Thoracic aorta (tissue), 2 donors: ENCODE measurements around the gene TECR. TPM values are rescaled to one million over a fixed set of nuclear protein-coding genes. Genes with fewer than 3 reads are reported as not detected.

Experiments
- ATAC-seq: fragments of 150-250 bp; one replicate; pipeline ENCODE4 v1.8.0; 2017; ENCODE audit warnings: low read depth; ENCODE audit not compliant: insufficient number of reproducible peaks, low FRiP score
- DNase-seq: peaks from one replicate; pipeline ENCODE4 v3.0.0-alpha.2; 2020; ENCODE audit warnings: low spot score
- H3K27ac ChIP-seq, 2 donors: fragments of 200-600 bp; sonication (generic); 1 replicate in 1 of 2; 2 replicates in 1 of 2; pipeline ENCODE4 v1.5.1; 2016; ENCODE audit warnings: mild to moderate bottlenecking in 2 of 2, moderate library complexity in 2 of 2
- H3K27me3 ChIP-seq: fragments of 200-600 bp; sonication (generic); replicated peaks from 2 replicates; pipeline ENCODE4 v1.6.0; 2016; ENCODE audit warnings: mild to moderate bottlenecking; ENCODE audit not compliant: insufficient read depth
- H3K36me3 ChIP-seq: fragments of 200-600 bp; sonication (generic); one replicate; pipeline ENCODE4 v1.5.1; 2016
- H3K4me1 ChIP-seq, 2 donors: fragments of 200-600 bp; sonication (generic); 1 replicate in 1 of 2; 2 replicates in 1 of 2; pipeline versions ENCODE4 v1.5.1 to v1.6.0; 2016; ENCODE audit warnings: low read depth in 2 of 2, mild to moderate bottlenecking in 1 of 2; ENCODE audit not compliant: control insufficient read depth in 1 of 2
- H3K4me3 ChIP-seq: fragments of 200-600 bp; sonication (generic); 2 replicates; pipeline ENCODE4 v1.5.1; 2016; ENCODE audit warnings: mild to moderate bottlenecking
- H3K9me3 ChIP-seq: fragments of 200-600 bp; sonication (generic); 2 replicates; pipeline ENCODE4 v1.5.1; 2016
- total RNA-seq, 2 donors: library from RNA; depleted of rRNA; stranded (reverse); fragments of >200 nt; gene quantifications; one replicate each; pipeline versions ENCODE4 v1.1.0 to v1.2.3, GENCODE V29; 2016
- TF ChIP-seq, protein P1 (sequence below): fragments of 200-600 bp; sonication (generic); IDR thresholded peaks from one replicate; pipeline ENCODE4 v1.5.1; 2019; ENCODE audit warnings: antibody characterized with exemption

TECR gene, protein sequence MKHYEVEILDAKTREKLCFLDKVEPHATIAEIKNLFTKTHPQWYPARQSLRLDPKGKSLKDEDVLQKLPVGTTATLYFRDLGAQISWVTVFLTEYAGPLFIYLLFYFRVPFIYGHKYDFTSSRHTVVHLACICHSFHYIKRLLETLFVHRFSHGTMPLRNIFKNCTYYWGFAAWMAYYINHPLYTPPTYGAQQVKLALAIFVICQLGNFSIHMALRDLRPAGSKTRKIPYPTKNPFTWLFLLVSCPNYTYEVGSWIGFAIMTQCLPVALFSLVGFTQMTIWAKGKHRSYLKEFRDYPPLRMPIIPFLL
- 10 to 100 TPM; 35.6 to 37.6 TPM for total RNA-seq

DNA sequence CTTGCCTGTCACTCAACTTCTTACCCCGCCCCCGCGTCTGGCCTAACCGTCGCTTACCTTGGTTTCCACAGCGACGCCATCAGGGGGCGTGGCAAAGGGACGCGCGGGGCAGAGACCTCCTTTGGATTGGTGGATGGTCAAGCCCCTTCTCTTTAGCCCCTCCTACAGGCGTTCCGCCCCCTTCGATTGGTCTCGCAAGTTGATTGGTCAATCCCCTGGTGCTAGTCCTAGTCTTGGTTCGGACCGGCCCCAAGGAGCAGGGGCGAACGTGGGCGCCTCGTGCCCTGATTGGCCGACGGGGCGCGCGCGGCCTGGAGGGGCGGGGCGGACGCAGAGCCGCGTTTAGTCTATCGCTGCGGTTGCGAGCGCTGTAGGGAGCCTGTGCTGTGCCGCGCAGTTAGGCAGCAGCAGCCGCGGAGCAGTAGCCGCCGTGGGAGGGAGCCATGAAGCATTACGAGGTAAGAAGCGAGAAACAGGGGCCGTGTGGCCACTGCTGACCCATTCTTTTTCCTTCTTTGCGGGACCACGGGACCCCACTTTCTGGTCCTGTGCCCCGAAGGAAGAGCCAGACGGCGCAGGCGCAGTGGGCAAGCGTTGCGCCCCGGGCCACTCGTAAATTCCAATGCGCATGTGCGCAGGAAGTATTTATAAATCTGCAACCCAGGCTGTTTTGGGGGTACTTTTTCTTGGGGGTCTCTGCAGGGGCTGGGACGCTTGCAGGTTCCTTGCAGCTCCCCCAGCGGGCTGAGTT, at the start of gene TECR:
Gene TECR, plus strand, starts transcription at position 341 of the 751 bp plus-strand sequence. Its CDS starts 103 bp downstream, at position 444.
- no peaks in the 10 kb centered on the region for H3K9me3 ChIP-seq
- no peaks in the 10 kb centered on the region for H3K27me3 ChIP-seq
- peaks cover 9 to 16% of the 10 kb centered on the region in 2 donors for H3K4me1 ChIP-seq
- DNase-seq (peak; percentile 99), ATAC-seq (peak; percentile 100)
- TF ChIP-seq, protein P1, sequence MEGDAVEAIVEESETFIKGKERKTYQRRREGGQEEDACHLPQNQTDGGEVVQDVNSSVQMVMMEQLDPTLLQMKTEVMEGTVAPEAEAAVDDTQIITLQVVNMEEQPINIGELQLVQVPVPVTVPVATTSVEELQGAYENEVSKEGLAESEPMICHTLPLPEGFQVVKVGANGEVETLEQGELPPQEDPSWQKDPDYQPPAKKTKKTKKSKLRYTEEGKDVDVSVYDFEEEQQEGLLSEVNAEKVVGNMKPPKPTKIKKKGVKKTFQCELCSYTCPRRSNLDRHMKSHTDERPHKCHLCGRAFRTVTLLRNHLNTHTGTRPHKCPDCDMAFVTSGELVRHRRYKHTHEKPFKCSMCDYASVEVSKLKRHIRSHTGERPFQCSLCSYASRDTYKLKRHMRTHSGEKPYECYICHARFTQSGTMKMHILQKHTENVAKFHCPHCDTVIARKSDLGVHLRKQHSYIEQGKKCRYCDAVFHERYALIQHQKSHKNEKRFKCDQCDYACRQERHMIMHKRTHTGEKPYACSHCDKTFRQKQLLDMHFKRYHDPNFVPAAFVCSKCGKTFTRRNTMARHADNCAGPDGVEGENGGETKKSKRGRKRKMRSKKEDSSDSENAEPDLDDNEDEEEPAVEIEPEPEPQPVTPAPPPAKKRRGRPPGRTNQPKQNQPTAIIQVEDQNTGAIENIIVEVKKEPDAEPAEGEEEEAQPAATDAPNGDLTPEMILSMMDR: no peak
- peak within 1 kb of the TSS; percentile 99 for H3K4me3 ChIP-seq
- no peaks in the 10 kb centered on the region for H3K36me3 ChIP-seq
- peak within 1 kb of the TSS; percentile 64 to 81 for H3K27ac ChIP-seq

DNA sequence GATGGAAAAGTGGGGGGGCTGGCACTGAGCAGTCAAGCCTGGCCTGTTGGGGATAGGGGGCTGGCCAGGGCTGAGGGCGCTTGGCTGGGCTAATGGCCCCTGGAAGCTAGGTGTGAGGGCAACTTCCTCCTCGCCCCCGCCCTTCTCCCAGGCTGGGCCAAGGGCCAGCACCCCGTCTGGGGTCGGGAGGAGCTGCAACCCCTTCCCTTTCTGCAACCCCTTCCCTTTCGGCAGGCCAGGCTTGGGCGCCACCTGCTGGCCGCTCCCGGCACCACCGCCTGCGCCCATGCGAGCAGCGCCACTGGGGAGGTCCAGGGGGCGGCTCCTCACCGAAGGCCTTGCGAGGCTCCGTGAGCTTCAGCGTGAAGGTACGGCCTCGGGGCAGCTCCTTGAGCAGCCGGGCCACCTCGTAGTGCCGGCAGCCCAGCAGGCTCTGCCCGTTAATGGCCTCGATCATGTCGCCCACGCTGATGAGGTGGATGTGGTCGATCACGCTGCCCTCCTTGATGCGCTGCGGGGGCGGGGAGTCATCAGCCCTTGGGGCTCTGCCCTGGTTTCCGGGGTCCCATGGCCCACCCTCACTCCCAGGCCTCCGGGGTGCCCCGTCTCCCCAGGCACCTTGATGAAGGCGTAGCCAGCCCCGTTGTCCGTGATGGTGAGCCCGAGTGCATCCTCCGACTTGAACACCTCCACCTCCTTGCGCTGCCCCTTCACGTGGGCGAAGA, 49.3 kb upstream of the TECR start:
- H3K9me3 ChIP-seq: no peaks in the 10 kb centered on the region
- ATAC-seq (no peak), DNase-seq (no peak)
- peaks cover 5 to 6% of the 10 kb centered on the region in 2 donors for H3K4me1 ChIP-seq
- no peak overlapping the region for H3K4me3 ChIP-seq
- H3K36me3 ChIP-seq: peaks cover 18% of the 10 kb centered on the region
- TF ChIP-seq, protein P1: peak; percentile 75
- H3K27ac ChIP-seq: no peak overlapping the region
- H3K27me3 ChIP-seq: no peaks in the 10 kb centered on the region

DNA sequence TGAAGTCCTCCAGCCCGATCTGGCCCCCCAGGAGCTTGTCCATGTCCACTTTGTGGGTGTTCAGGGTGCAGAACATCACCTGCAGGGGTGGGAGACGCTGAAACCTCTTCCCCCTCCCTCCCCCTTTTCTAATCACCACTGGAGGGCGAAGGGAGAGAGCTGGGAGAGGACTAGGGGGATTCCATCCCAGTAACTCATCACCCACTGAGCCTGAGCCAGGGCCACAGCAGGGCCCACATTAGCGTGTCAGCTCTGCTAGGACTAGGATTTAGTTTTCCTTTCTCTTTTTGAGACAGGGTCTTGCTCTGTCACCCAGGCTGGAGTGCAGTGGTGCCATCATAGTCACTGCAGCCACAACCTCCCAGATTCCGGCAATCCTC, 48.7 kb upstream of the TECR start:
- Histone ChIP-seq H3K27ac (no peak overlapping the region), H3K4me3 (no peak overlapping the region), H3K4me1 (peaks cover 0 to under 1% of the 10 kb centered on the region in 2 donors), H3K27me3 (no peaks in the 10 kb centered on the region), H3K9me3 (no peaks in the 10 kb centered on the region), H3K36me3 (peaks cover 19% of the 10 kb centered on the region)
- no peak for DNase-seq
- TF ChIP-seq, protein P1: no peak
- ATAC-seq: no peak

DNA sequence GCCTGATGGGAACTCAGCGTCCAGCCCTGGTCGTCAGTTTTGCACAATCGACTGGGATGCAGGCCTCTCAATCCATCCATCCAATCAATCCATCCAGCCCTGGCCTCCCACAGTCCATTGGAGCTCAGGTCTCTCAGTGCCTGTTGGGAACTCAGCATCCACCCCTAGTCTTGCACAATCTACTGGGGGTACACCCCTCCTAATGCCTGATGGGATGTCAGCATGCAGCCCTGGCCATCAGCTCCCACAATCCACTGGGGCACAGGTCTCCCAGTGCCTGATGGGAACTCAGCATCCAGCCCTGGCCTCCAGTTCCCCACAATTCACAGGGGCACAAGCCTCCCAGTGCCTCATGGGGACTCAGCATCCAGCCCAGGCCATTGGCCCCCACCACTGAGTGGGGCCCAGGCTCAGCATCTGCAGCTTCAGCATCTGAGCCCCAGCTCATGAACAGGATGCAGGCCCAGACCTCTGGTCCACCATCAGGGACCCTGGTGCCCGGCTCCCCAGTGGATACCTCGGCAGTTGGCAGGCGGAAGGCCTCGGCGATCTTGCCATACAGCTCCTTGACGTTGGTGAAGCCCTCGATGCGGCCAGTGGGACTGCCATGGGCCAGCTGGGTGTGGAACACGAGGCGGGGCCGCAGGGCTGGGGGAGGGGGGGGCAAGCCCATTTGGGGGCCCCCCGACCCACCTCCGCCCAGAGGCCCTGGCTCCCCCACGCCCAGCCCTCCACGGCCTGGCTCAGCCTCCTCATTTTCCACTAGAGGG, 47.0 kb upstream of the TECR start:
- Histone ChIP-seq H3K4me1 (no peaks in the 10 kb centered on the region), H3K27me3 (no peaks in the 10 kb centered on the region), H3K27ac (no peak overlapping the region), H3K4me3 (no peak overlapping the region), H3K36me3 (peaks cover 21% of the 10 kb centered on the region), H3K9me3 (no peaks in the 10 kb centered on the region)
- no peak for DNase-seq
- ATAC-seq: no peak
- TF ChIP-seq, protein P1: no peak
